GM19328 (cell line): ENCODE measurements around the gene MNS1.
"Not testable (repeated sequence)": the region's sequence is repeated elsewhere in the genome, so short reads cannot be mapped to it uniquely, and the experiment has no call there.

Source experiments
- ATAC-seq: cut with Tn5 transposase; IDR thresholded peaks from one replicate; pipeline ENCODE4 v1.9.1; 2021; ENCODE audit warnings: mild to moderate bottlenecking, moderate library complexity; ENCODE audit not compliant: unreplicated experiment

MNS1 gene

GRCh38 chr15:56464893-56465520 lies at the start of gene MNS1:
Gene MNS1 (minus strand): TSS chr15:56465137. CDS start chr15:56464972, 165 bp downstream.
- peak; percentile 98 for ATAC-seq

- ATAC-seq: no peak
These were observed 31.7 kb upstream of the MNS1 start for GRCh38 chr15:56496635-56497034.

- ATAC-seq: no peak
These were observed 30.6 kb upstream of the MNS1 start for GRCh38 chr15:56495533-56495932.

- no peak for ATAC-seq
These were observed 30.1 kb upstream of the MNS1 start for GRCh38 chr15:56495053-56495452.

- ATAC-seq: no peak
These were observed 28.0 kb upstream of the MNS1 start for GRCh38 chr15:56492791-56493555.

GRCh38 chr15:56492236-56492635 lies 27.3 kb upstream of the MNS1 start:
- ATAC-seq: no peak

- no peak for ATAC-seq
These were observed 26.3 kb upstream of the MNS1 start for GRCh38 chr15:56491110-56491722.

- no peak for ATAC-seq
These were observed 25.5 kb upstream of the MNS1 start for GRCh38 chr15:56490461-56490860.

- not testable (repeated sequence) for ATAC-seq
These were observed 21.3 kb upstream of the MNS1 start for GRCh38 chr15:56486206-56486605.

GRCh38 chr15:56485426-56485825 lies 20.5 kb upstream of the MNS1 start:
- not testable (repeated sequence) for ATAC-seq

GRCh38 chr15:56484287-56484686 lies 19.4 kb upstream of the MNS1 start:
- no peak for ATAC-seq

GRCh38 chr15:56475351-56475750 lies 10.4 kb upstream of the MNS1 start:
- ATAC-seq: no peak

GRCh38 chr15:56473017-56473416 lies 8.1 kb upstream of the MNS1 start:
- no peak for ATAC-seq

GRCh38 chr15:56472278-56472677 lies 7.3 kb upstream of the MNS1 start:
- no peak for ATAC-seq

GRCh38 chr15:56471440-56472069 lies 6.6 kb upstream of the MNS1 start:
- no peak for ATAC-seq

- no peak for ATAC-seq
These were observed 4.5 kb upstream of the MNS1 start for GRCh38 chr15:56469483-56469882.

- no peak for ATAC-seq
These were observed 3.5 kb upstream of the MNS1 start for GRCh38 chr15:56468401-56468800.

GRCh38 chr15:56467616-56468015 lies 2.7 kb upstream of the MNS1 start:
- ATAC-seq: no peak

GRCh38 chr15:56460947-56461346 lies 4.0 kb downstream of the MNS1 start:
- ATAC-seq: no peak

- no peak for ATAC-seq
These were observed 4.9 kb downstream of the MNS1 start for GRCh38 chr15:56460071-56460470.

GRCh38 chr15:56459096-56459495 lies 5.8 kb downstream of the MNS1 start:
- ATAC-seq: no peak

GRCh38 chr15:56456229-56456628 lies 8.7 kb downstream of the MNS1 start:
- ATAC-seq: no peak
